OCI-LY1 (cell line): Measurements from ENCODE around the gene TSPAN4.

ENCODE experiments used
- CTCF ChIP-seq: fragments of 200-600 bp; sonication (generic), shearing (Covaris generic); IDR thresholded peaks from 2 replicates; pipeline ENCODE4 v1.5.1; 2017; ENCODE audit warnings: mild to moderate bottlenecking, antibody characterized with exemption, low read length, moderate library complexity, mixed read lengths
- EZH2 ChIP-seq: fragments of 200-600 bp; sonication (generic), shearing (Covaris generic); IDR thresholded peaks from 2 replicates; pipeline ENCODE4 v1.8.0; 2017; ENCODE audit warnings: borderline replicate concordance, mixed run types, mild to moderate bottlenecking, antibody characterized with exemption, low read length, moderate library complexity, mixed read lengths

GRCh38 chr11:798093-798713 is 44.4 kb upstream of the TSPAN4 start, which contains the start of gene SLC25A22:
- TF ChIP-seq CTCF, result peak; percentile 68
- TF ChIP-seq EZH2, result no peak
